GM23338 (cell line): ENCODE measurements around the gene FAXDC2.

Experiments
- CREB1 ChIP-seq: fragments of 250-450 bp; sonication (Bioruptor Pico); IDR thresholded peaks from 2 replicates; pipeline ENCODE4 v1.5.0; 2020; ENCODE audit warnings: low read depth, mild to moderate bottlenecking, moderate library complexity
- EZH2 ChIP-seq: fragments of 200-600 bp; sonication (generic); IDR thresholded peaks from one replicate; pipeline ENCODE4 v1.8.0; 2017; ENCODE audit warnings: antibody characterized with exemption, mild to moderate bottlenecking, low read depth; ENCODE audit not compliant: unreplicated experiment
- EZH2phosphoT487 ChIP-seq: fragments of 200-600 bp; sonication (generic); IDR thresholded peaks from one replicate; pipeline ENCODE4 v1.8.1; 2018; ENCODE audit warnings: antibody characterized with exemption; ENCODE audit not compliant: unreplicated experiment
- JUNB ChIP-seq: IDR thresholded peaks from one replicate; pipeline ENCODE4 v1.6.1; 2016; ENCODE audit warnings: antibody characterized with exemption; ENCODE audit not compliant: unreplicated experiment
- POLR2AphosphoS5 ChIP-seq: IDR thresholded peaks from 2 replicates; pipeline ENCODE4 v1.6.1; 2016; ENCODE audit warnings: antibody characterized with exemption, low read depth
- REST ChIP-seq: IDR thresholded peaks from one replicate; pipeline ENCODE4 v1.6.1; 2018; ENCODE audit warnings: antibody characterized with exemption; ENCODE audit not compliant: unreplicated experiment
- STAT1 ChIP-seq: IDR thresholded peaks from one replicate; pipeline ENCODE4 v1.6.1; 2016; ENCODE audit warnings: antibody characterized with exemption; ENCODE audit not compliant: unreplicated experiment
- ZNF114 ChIP-seq: fragments of 250-450 bp; sonication (Bioruptor Pico); IDR thresholded peaks from 2 replicates; pipeline ENCODE4 v1.5.0; 2020; ENCODE audit warnings: mild to moderate bottlenecking, moderate library complexity
- TF ChIP-seq, protein P1 (sequence below), 2 experiments: fragments of 200-600 bp in 1 of 2; sonication (generic) in 1 of 2; conservative IDR thresholded peaks; 2 replicates each; pipeline versions ENCODE4 v1.5.1 to v1.6.1; 2016 to 2017; ENCODE audit warnings: antibody characterized with exemption in 2 of 2, low read depth in 2 of 2, mild to moderate bottlenecking in 2 of 2, moderate library complexity in 1 of 2
- TF ChIP-seq, protein P2 (sequence below): IDR thresholded peaks from 2 replicates; pipeline ENCODE4 v1.6.1; 2016; ENCODE audit warnings: antibody characterized with exemption

DNA sequence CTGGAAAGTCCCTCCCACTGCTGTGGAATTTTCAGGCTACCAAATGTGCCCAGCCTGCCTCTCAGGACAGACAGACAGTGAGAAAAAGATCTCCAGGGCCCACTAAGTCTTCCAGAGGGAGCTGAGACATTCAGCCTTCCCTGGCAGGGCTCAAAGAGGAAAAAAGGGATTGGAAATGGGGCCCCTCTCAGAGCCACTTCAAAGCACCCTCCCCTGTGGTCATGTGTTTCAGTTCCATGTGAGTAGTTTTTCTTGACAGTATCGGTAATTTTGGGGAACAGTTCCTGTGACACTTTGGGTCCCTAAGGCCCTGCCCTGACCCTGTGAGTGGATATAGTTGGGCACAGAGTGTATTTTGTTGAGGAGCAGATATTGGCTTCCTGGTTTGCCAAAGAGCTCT is 70.3 kb downstream of the FAXDC2 start:
- TF ChIP-seq, protein P1, sequence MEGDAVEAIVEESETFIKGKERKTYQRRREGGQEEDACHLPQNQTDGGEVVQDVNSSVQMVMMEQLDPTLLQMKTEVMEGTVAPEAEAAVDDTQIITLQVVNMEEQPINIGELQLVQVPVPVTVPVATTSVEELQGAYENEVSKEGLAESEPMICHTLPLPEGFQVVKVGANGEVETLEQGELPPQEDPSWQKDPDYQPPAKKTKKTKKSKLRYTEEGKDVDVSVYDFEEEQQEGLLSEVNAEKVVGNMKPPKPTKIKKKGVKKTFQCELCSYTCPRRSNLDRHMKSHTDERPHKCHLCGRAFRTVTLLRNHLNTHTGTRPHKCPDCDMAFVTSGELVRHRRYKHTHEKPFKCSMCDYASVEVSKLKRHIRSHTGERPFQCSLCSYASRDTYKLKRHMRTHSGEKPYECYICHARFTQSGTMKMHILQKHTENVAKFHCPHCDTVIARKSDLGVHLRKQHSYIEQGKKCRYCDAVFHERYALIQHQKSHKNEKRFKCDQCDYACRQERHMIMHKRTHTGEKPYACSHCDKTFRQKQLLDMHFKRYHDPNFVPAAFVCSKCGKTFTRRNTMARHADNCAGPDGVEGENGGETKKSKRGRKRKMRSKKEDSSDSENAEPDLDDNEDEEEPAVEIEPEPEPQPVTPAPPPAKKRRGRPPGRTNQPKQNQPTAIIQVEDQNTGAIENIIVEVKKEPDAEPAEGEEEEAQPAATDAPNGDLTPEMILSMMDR (conservative IDR thresholded peaks at IDR 0.05; ENCODE audit: low read depth in 2 of 2), result no peak
- no peak for TF ChIP-seq CREB1 (CRISPR knock-in tag)
- TF ChIP-seq EZH2, result no peak
- TF ChIP-seq EZH2phosphoT487, result no peak
- TF ChIP-seq REST, result no peak
- TF ChIP-seq POLR2AphosphoS5, result no peak
- TF ChIP-seq, protein P2, sequence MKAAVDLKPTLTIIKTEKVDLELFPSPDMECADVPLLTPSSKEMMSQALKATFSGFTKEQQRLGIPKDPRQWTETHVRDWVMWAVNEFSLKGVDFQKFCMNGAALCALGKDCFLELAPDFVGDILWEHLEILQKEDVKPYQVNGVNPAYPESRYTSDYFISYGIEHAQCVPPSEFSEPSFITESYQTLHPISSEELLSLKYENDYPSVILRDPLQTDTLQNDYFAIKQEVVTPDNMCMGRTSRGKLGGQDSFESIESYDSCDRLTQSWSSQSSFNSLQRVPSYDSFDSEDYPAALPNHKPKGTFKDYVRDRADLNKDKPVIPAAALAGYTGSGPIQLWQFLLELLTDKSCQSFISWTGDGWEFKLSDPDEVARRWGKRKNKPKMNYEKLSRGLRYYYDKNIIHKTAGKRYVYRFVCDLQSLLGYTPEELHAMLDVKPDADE, result no peak
- TF ChIP-seq JUNB, result no peak
- TF ChIP-seq ZNF114, result no peak
- TF ChIP-seq STAT1, result no peak
